GM21723 (cell line): ENCODE measurements around the gene R3HDM4.

Experiments
- ATAC-seq: cut with Tn5 transposase; IDR thresholded peaks from one replicate; pipeline ENCODE4 v1.9.1; 2021; ENCODE audit warnings: mild to moderate bottlenecking, moderate library complexity; ENCODE audit not compliant: unreplicated experiment

R3HDM4 gene

GRCh38 chr19:917323-918151 is 4.5 kb upstream of the R3HDM4 start, which contains the start of gene KISS1R:
KISS1R (plus strand) TSS chr19:917333; CDS start chr19:917503, 170 bp downstream.
- no peak for ATAC-seq

DNA sequence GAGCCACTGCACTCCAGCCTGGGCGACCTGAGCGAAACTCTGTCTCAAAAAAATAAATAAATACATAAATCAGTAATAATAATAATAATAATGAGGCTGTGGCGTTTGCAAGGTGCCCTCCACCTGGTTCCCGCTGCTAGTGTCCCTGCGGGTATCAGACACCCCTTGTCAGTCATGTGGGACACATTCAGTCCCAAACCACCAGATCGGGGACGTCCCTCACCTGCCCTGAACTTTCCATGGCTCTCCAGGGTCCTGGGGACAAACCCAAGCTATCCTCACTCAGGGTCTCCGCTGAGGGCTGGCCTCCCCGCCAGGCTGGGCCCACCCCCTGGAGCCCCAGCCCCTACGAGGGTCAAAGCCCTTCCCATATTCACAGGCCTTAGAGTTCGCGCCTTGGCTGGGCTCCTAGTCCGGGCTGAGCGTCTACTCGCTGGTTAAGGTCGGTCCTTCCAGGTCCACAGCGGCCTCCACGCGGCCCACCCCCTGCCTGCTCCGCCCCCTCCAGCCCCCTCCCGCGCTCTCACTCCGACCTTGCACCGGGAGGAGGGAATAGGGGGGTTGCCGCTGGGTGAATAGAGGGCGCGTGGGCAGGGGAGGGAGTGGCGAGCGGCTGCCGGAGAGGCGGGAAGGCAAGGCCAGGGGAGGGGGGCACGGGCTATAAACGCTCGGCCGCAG is 3.8 kb upstream of the R3HDM4 start:
- ATAC-seq = no peak

DNA sequence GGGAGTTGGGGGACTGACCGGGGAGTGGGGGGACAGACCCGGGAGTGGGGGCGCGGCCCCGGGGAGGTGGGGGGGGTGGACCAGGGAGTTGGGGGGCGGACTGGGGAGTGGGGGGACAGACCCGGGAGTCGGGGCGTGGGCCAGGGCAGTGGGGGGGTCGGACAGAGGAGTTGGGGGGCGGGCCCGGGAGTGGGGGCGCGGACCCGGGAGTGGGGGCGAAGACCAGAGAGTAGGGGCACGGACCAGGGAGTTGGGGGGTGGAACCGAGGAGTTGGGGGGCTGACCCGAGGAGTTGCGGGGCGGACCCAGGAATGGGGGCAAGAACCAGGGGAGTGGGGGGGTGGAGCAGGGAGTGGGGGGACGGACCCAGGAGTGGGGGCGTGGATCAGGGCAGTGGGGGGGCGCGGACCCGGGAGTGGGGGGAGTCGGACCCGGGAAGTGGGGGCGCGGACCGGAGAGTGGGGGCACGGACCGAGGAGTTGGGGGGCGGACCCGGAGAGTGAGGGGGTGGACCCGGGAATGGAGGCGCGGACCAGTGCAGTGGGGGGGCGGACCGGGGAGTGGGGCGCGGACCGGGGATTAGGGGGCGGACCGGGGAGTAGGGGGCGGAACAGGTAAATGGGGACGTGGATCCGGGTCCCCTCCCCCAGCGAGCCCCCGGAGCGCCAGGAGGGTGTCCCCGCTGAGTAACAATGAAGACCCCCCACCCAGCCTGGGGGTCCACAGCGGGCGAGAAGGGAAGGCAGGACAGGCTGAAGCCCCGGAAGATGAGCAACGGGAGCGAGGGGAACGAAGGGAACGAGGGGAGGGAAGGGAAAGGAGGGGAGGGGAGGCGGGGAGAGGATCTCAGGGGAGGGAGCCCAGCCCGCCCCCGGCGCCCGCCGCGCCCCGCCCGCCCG is 589 bp downstream of the R3HDM4 start:
- no peak for ATAC-seq

GRCh38 chr19:911197-912033 is 1.6 kb downstream of the R3HDM4 start:
- ATAC-seq = no peak

DNA sequence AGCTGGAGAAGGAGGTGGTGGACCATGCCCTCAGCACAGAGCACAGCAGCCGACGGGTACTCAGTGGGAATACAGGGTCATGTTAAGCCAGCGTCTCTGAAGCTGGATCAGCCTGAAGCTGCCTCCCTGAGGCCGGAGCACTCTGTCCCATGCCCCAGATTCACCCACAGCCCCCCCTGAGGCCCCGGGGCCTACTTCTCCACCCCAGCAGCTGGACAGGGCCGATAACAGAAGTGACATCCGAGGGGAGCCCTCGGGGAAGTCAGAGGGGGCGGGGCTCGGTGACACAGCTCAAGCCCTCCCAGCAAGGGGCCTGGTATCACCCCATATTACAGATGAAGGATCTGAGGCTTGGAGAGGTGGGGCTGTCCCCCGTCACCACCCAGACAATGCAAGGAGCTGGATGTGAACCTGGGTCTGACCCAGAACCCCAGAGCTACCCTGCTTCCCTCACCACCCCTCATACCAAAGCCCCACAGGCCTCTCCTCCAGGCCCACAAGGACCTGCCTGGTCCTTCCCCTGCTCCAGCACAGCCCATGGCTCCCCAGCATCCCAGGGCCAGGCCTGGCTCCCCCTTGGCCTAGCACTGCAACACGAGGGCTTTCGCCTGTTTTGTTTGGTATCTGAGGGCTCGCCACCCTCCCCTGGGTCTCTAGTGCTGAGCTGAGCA is 5.7 kb downstream of the R3HDM4 start:
- ATAC-seq = no peak

DNA sequence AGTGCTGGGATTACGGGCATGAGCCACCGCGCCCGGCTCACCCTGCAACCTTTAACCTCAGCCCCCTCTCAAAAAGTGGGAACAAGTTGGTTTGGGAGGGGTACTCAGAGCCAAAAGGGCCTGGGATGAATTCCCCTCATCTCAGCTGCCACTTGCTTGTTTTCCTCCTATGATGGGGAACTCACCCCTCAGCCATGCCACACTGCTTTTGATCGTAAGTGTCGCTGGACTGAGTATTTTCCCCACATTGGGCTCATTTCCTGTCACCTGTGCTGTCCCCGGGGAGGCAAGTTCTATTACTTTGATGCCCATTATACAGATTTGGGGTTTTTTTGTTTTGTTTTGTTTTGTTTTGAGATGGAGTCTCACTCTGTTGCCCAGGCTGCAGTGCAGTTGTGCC is 6.5 kb downstream of the R3HDM4 start:
- ATAC-seq = no peak

DNA sequence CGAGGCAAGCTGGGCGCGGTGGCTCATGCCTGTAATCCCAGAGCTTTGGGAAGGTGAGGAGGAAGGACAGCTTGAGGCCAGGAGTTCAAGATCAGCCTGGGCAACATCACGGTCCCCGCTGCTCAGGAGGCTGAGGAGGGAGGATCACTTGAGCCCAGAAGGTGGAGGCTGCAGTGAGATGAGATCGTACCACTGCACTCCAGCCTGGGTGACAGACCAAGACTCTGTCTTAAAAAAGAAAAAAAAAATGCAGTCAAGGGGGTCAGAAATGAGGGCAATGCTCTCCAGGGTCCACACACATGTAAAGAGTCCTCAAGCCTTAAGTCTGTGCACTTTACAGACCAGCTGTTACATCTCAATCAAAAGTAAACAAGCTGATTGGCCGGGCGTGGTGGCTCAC is 8.5 kb downstream of the R3HDM4 start:
- ATAC-seq = no peak

DNA sequence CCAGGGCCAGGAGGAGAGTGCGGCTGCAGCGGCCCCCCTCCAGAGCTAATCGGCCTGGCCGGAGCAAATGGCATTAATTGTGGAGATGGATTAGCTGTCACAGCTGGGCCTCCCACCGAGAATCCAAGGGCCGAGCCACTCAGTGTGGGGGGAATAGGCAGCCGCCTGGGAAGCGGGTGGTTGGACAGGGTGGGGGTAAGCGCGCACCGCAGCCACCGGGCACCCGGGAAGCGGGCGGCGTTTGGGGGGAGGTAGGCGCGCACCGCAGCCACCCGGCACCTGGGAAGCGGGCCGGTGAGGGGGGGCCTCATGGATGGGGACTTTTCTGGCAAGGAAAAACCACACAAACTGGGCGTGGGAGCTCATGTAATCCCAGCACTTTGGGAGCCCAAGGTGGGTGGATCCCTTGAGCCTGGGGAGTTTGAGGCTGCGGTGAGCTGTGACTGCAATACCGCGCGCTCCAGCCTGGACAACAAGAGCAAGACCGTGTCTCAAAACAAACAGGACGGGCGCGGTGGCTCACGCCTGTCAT is 9.7 kb downstream of the R3HDM4 start:
- no peak for ATAC-seq

DNA sequence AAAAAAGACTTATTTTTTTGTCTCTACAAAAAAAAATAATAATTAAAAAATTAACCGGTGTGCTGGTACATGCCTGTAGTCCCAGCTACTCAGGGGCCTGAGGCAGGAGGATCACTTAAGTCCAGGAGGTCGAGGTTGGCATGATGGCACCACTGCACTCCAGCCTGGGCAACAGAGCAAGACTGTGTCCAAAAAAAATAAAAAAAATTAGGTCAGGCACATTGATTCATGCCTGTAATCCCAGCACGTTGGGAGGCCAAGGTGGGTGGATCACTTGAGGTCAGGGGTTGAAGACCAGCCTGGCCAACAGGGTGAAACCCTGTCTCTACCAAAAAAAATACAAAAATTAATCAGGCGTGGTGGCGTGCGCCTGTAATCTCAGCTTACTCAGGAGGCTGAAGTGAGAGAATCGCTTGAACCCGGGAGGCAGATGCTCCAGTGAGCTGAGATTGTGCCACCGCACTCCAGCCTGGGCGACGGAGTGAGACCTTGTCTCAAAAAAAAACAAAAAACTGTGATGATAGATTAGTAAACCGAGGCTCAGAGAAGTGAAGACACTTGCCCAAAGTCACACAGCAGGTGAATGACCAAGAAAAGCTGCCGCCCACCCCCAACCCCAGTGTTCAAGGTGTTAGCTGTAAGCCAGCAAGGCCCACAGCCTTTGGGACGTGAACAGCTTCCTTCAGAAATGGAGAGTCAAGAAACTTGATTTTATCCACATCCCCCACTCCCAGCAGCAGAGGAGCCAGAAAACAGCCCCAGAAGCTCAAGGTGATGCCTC is 10.4 kb downstream of the R3HDM4 start:
- ATAC-seq = no peak

GRCh38 chr19:902093-902370 is 11.0 kb downstream of the R3HDM4 start:
- no peak for ATAC-seq

DNA sequence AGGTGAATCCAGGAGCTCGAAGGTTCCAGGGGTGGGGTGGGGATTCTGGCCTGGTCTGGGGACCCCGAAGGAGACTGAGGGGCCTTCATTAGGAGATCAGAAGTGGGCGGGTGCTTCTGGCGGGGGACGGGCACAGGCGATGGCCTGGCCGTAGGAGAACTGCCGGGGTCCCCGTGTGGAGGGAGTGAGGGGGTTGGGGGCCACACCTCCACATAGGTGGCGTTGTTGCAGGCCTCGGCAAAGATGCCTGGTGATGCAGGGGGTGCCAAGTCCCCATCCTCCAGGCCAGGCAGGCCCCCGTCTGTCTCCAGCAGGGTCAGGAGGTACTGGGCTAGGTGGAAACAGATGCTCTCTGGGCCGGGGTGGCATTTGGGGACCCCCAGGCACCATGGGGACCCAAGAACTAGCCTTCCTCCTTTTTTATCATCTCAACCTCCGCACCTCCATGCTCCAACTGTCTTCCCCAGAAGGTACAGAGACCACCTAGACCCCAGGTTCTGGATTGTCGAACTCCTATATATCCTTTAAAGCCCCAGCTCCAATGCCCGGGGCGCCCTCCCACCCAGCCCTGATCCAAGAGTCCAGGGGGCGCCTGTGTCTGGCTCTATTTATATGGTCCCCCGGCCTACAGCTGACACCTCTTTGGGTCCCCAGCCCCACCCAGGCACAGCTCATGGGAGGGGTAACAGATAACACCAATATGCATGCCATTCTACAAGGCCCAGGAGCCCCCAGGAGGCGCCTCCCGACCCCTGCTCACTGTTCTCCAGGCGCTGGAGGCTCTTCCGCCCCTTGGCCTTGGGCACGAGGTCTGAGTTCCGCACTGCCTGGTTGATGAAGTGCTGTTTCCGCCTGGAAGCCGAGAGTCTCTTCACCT is 11.6 kb downstream of the R3HDM4 start:
- ATAC-seq = no peak

- no peak for ATAC-seq
Observed at GRCh38 chr19:900302-901111, 12.5 kb downstream of the R3HDM4 start.

- ATAC-seq = no peak
Observed at GRCh38 chr19:900043-900301, 13.0 kb downstream of the R3HDM4 start.

DNA sequence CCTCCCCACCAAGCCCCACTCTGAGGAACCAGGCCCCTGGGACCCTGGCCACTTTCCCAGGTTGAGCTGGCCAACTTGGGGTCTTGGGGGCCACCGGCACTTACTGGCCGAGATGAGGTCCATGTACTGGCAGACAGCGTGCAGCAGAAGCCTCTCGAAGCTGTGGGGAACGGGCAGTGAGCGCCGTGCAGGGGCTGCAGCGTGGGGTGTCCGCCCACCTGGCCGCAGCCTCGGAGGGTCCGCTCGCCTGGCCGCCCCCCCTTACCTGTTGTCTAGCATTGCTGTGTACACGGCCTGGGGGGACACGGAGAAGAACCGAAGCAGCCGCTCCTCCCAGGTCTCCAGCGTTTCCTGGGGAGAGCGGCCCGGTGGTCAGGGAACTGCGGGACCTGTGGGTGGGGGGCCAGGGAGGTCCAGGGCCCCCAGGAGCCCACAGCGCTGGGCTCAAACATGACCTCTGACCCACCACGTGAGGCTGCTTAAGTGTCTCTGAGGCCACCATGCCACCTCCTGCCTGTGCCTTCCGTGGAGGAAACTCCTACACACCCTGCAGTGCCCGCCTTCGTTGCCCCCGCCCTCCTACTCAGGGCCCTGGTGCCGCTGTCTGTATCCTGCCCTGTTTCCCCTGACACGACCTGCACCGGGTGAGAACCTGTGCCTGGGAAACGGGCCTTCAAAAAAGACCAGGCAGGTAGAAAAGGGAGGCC is 13.5 kb downstream of the R3HDM4 start:
- no peak for ATAC-seq

- ATAC-seq = no peak
Observed at GRCh38 chr19:898663-899062, 14.4 kb downstream of the R3HDM4 start.

- no peak for ATAC-seq
Observed at GRCh38 chr19:897442-898039, 15.5 kb downstream of the R3HDM4 start.

DNA sequence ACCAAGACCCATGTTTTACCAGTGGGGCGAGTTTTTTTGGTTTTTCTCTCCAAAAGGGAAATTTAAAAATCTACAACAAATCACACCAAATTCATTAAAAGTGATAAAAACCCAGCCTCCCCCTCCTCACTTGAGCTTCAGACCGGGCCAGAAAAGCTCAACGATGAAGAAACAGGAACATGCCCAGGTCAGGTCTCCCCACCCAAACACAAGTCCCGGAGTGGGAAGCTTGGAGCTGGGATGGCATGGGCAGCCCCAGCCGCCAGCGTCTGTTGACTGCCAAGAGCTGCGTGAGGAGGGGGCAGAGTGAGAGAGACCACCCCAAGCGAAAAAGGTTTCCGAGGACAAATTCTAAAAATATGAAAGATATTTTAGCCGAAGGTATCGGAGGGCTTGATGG is 16.0 kb downstream of the R3HDM4 start:
- ATAC-seq = no peak
